ENCODE data around the gene SAE1. TPM values are rescaled to one million over a fixed set of nuclear protein-coding genes. Genes with fewer than 3 reads are reported as not detected.

Gene SAE1
- total and polyA plus RNA-seq, 2 of the 4 experiments (the other 2 are of a cell fraction) = 165 to 184 TPM

- dilution Hi-C loops (cut with HindIII; ENCODE audit: low sequenced_read_pairs, unreplicated experiment) (no loop called here), in situ Hi-C loops (cut with MboI; ENCODE audit: low sequenced_read_pairs) (no loop called here), intact Hi-C loops (cut with micrococcal nuclease) (no loop called here)
- ChIA-PET POLR2A (ENCODE audit: unreplicated experiment) (interaction anchor here (0.6 to 1.6 kb wide), 8 partner anchors 12 to 529 kb away, joined by 3 to 10 read pairs (median 4); no protein-coding TSS in a partner anchor), CTCF (interaction anchor here (0.8 to 1.5 kb wide), 3 partner anchors 12 to 125 kb away, joined by 3 to 8 read pairs (median 3); partner anchors contain the start of gene INAFM1)
- DNase-seq (peak; percentile 95), ATAC-seq (ENCODE audit: low read depth) (peak; percentile 9)
- Histone ChIP-seq H3K56ac (ENCODE audit: extremely low read depth, insufficient read depth, low read length) (peak within 1 kb of the TSS; percentile 94), H2BK20ac (ENCODE audit: low read depth, low read length) (peak within 1 kb of the TSS; percentile 78; the same call in 1 of the 2 replicates), H4K8ac (ENCODE audit: low read depth in 2 of 2, low read length in 2 of 2) (peak within 1 kb of the TSS; percentile 99 to 100), H4K5ac (ENCODE audit: low read depth, low read length) (peak within 1 kb of the TSS; percentile 99), H3K27me3 (ENCODE audit: control insufficient read depth, insufficient read depth, low read length) (no peaks in the 10 kb centered on the region), H3K4me1 (ENCODE audit: control insufficient read depth, insufficient read depth, low read length) (peaks cover 20% of the 10 kb centered on the region), H3K14ac (replicated peaks; ENCODE audit: low read depth, low read length) (peak within 1 kb of the TSS; percentile 99), H4K91ac (ENCODE audit: insufficient read depth, low read depth, low read length) (peak within 1 kb of the TSS; percentile 97), H2BK15ac (ENCODE audit: low read depth, low read length) (peak within 1 kb of the TSS; percentile 100; the same call in 2 of the 3 replicates), H3K27ac (ENCODE audit: insufficient read depth, low read length) (peak within 1 kb of the TSS; percentile 92), H3K4ac (ENCODE audit: low read depth, low read length) (peak within 1 kb of the TSS; percentile 99), H3K79me1 (ENCODE audit: low read depth in 1 of 2, low read length in 2 of 2) (peaks cover 36 to 51% of the 10 kb centered on the region in 2 experiments), H3K18ac (ENCODE audit: low read depth, low read length) (peak within 1 kb of the TSS; percentile 95), H2BK120ac (ENCODE audit: low read depth, low read length) (peak within 1 kb of the TSS; percentile 95), H3K9me1 (ENCODE audit: insufficient read depth, low read length) (peaks cover 23% of the 10 kb centered on the region), H2AK9ac (replicated peaks; ENCODE audit: low read depth, low read length, poor library complexity) (peak within 1 kb of the TSS; percentile 75), H3K4me3 (ENCODE audit: insufficient read depth, low read depth, low read length) (peak within 1 kb of the TSS; percentile 59), H2AK5ac (ENCODE audit: low read depth, low read length) (peak within 1 kb of the TSS; percentile 99), H3K36me3 (ENCODE audit: control insufficient read depth, insufficient read depth, low read length) (peaks cover 25% of the 10 kb centered on the region), H3K23ac (ENCODE audit: low read depth, low read length) (peak within 1 kb of the TSS; percentile 96), H3K4me2 (ENCODE audit: low read depth, low read length) (peak within 1 kb of the TSS; percentile 94), H2AFZ (replicated peaks; ENCODE audit: low read length, poor library complexity) (peak within 1 kb of the TSS; percentile 89), H3K9me3 (ENCODE audit: control insufficient read depth, insufficient read depth, low read length) (no peaks in the 10 kb centered on the region), H4K20me1 (ENCODE audit: insufficient read depth, low read length) (peaks cover 8% of the 10 kb centered on the region; the same call in 1 of the 2 replicates), H3K9ac (ENCODE audit: low read depth, low read length) (peak within 1 kb of the TSS; percentile 94), H2BK5ac (ENCODE audit: low read depth, low read length, poor library complexity, severe bottlenecking) (peak within 1 kb of the TSS; percentile 85)
- TF ChIP-seq CEBPB (IDR thresholded peaks at IDR 0.05; ENCODE audit: low read depth, low read length) = 0 out of 2 replicates have a peak, but pooled peaks have one; percentile 11
- TF ChIP-seq BHLHE40 (IDR thresholded peaks at IDR 0.05; ENCODE audit: low read depth, low read length) = peak; percentile 81
- peak; percentile 99 for TF ChIP-seq USF2 (IDR thresholded peaks at IDR 0.05; ENCODE audit: low read depth, low read length)
- no peak for TF ChIP-seq CHD1 (IDR thresholded peaks at IDR 0.05; ENCODE audit: low read depth, low read length)
- TF ChIP-seq MXI1 (IDR thresholded peaks at IDR 0.05; ENCODE audit: borderline replicate concordance, low read depth, low read length) = 0 out of 2 replicates have a peak, but pooled peaks have one; percentile 16
- peak; percentile 85 for TF ChIP-seq POLR2A (IDR thresholded peaks at IDR 0.05; ENCODE audit: low read depth, low read length)
- no peak for TF ChIP-seq ELK1 (IDR thresholded peaks at IDR 0.05; ENCODE audit: borderline replicate concordance, low read depth, low read length)
- 24% methylated on average over 29 of the region's 60 CpGs; no CpG with 5 or more reads in 1 of the 2 experiments for WGBS, 2 experiments (ENCODE audit: extremely low coverage in 2 of 2, insufficient read length in 1 of 2)
- no TSS peak for BruUV-seq (replicated peaks)
Measured at GRCh38 chr19:47255879-47256692, 125.5 kb downstream of the SAE1 start, which contains the start of gene CCDC9. TSS of gene CCDC9 (plus strand) at chr19:47256525. CDS start at chr19:47258401, 1,876 bp downstream.

Data from IMR-90 (cell line).